ENCODE data around the gene KIAA1958. TPM values are rescaled to one million over a fixed set of nuclear protein-coding genes. Genes with fewer than 3 reads are reported as not detected.

The KIAA1958 gene
- total RNA-seq, 1 donor from 2014 or later, result 4.4 TPM

DNA sequence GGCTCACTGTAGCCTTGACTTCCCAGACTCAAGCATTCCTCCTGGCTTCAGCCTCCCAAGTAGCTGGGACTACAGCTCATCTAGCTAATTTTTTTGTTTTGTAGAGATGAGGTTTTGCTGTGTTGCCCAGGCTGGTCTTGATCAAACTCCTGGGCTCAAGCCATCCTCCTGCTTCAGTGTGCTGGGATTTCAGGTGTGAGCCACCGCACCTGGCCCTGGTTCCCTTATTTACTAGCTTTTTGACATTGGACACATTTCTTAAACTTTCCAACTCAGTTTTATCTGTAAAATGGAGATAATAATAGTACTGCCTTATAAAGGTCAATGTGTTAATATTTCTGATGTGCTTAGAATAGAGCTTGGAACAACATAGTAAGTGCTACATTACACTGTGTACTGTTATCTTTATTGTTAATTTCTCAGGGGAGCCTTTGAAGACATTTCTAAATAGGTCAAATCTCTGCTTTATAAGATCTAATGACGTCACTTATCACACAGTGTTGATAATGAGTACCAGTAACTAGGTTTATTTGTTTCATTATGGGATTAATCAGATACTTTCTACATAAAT, 66.7 kb downstream of the KIAA1958 start:
- Mint-ChIP-seq H3K27me3 (ENCODE audit: low read depth) (no peaks in the 10 kb centered on the region), H3K4me3 (ENCODE audit: unreplicated experiment) (no peak overlapping the region), H3K36me3 (ENCODE audit: low read depth) (no peaks in the 10 kb centered on the region), H3K27ac (ENCODE audit: unreplicated experiment) (no peak overlapping the region), H3K4me1 (ENCODE audit: low read depth) (peaks cover 46% of the 10 kb centered on the region), H3K9me3 (ENCODE audit: low read depth) (no peaks in the 10 kb centered on the region)
- no peak for DNase-seq (ENCODE audit: low spot score)
- TF ChIP-seq, protein P1, sequence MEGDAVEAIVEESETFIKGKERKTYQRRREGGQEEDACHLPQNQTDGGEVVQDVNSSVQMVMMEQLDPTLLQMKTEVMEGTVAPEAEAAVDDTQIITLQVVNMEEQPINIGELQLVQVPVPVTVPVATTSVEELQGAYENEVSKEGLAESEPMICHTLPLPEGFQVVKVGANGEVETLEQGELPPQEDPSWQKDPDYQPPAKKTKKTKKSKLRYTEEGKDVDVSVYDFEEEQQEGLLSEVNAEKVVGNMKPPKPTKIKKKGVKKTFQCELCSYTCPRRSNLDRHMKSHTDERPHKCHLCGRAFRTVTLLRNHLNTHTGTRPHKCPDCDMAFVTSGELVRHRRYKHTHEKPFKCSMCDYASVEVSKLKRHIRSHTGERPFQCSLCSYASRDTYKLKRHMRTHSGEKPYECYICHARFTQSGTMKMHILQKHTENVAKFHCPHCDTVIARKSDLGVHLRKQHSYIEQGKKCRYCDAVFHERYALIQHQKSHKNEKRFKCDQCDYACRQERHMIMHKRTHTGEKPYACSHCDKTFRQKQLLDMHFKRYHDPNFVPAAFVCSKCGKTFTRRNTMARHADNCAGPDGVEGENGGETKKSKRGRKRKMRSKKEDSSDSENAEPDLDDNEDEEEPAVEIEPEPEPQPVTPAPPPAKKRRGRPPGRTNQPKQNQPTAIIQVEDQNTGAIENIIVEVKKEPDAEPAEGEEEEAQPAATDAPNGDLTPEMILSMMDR (IDR thresholded peaks at IDR 0.05), result no peak

DNA sequence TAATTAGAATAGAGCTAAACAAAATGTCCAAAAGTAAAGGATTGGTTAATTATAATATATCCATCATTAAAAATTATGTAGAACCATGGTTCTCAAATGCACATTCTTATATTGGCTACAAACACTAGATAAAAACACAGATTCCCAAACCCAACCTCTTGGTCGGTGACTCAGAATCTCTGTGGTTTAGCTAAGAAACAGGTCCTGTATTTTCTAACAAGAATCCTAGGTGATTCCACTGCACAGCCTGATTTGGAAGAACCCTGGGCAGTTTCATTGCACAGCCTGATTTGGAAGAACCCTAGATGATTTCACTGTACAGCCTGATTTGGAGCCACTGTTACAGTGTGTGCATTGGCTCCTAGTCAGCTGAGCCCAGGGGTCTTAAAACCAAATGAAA, 67.9 kb downstream of the KIAA1958 start:
- TF ChIP-seq, protein P1 (IDR thresholded peaks at IDR 0.05), result no peak
- Mint-ChIP-seq H3K27ac (ENCODE audit: unreplicated experiment) (no peak overlapping the region), H3K4me1 (ENCODE audit: low read depth) (peaks cover 45% of the 10 kb centered on the region), H3K36me3 (ENCODE audit: low read depth) (no peaks in the 10 kb centered on the region), H3K4me3 (ENCODE audit: unreplicated experiment) (no peak overlapping the region), H3K27me3 (ENCODE audit: low read depth) (no peaks in the 10 kb centered on the region), H3K9me3 (ENCODE audit: low read depth) (no peaks in the 10 kb centered on the region)
- DNase-seq (ENCODE audit: low spot score), result no peak

DNA sequence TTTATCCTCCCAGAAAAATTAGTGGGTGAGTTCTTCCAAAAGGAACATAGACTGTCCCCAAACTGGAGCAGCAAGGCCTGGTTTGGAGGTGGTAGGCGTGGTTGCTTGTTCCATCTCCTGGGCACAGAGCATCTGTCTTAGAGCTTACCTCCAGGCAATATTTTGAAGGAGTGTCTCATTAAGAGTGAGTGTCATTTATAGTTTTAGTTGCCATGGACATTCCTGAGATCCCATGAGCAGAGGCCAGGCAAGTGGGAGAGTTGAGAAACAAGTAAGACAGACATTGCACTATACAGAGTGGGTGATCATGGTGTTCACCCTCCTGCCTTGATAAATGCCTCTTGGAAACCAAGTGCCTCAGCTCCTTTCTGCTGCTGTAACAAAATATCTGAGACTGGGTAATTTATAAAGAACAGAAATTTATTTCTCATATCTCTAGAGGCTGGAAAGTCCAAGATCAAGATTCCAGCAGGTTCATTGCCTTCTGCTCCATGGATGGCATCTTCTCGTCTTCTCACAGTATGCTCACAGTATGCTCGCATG, 68.5 kb downstream of the KIAA1958 start:
- Mint-ChIP-seq H3K4me3 (ENCODE audit: unreplicated experiment) (no peak overlapping the region), H3K27me3 (ENCODE audit: low read depth) (no peaks in the 10 kb centered on the region), H3K4me1 (ENCODE audit: low read depth) (peaks cover 45% of the 10 kb centered on the region), H3K27ac (ENCODE audit: unreplicated experiment) (no peak overlapping the region), H3K36me3 (ENCODE audit: low read depth) (no peaks in the 10 kb centered on the region), H3K9me3 (ENCODE audit: low read depth) (no peaks in the 10 kb centered on the region)
- no peak for DNase-seq (ENCODE audit: low spot score)
- TF ChIP-seq, protein P1 (IDR thresholded peaks at IDR 0.05), result no peak

DNA sequence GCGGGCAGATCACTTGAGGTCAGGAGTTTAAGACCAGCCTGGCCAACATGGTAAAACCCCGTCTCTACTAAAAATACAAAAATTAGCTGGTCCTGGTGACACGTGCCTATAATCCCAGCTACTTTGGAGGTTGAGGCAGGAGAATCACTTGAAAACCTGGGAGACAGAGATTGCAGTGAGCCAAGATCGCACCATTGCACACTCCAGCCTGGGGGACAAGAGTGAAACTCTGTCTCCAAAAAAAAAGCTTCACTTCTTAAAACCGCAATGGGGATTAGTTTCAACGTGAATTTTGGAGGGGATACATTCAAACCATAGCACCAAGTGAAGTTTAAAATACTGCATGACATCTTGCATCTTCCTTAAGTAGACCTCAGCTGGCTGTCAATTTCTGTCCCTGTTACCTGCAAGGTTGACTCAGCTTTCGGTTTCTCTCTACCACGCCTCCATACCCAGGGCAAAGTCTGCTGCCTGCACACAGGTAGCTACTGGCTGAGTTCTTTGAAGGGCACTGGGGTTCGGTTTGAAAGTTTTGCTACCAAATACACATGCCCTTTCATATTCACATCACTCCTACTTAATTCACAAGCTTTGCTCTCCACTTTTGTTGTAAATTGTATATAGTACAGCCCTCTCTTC, 69.3 kb downstream of the KIAA1958 start:
- peak overlapping the region; percentile 70 for H3K27ac Mint-ChIP-seq (ENCODE audit: unreplicated experiment)

More for the DNA sequence above, 69.3 kb downstream of the KIAA1958 start:
- H3K4me3 Mint-ChIP-seq (ENCODE audit: unreplicated experiment), result no peak overlapping the region
- no peak for DNase-seq (ENCODE audit: low spot score)
- TF ChIP-seq, protein P1 (IDR thresholded peaks at IDR 0.05), result no peak
- H3K36me3 Mint-ChIP-seq (ENCODE audit: low read depth), result no peaks in the 10 kb centered on the region
- H3K27me3 Mint-ChIP-seq (ENCODE audit: low read depth), result no peaks in the 10 kb centered on the region
- H3K9me3 Mint-ChIP-seq (ENCODE audit: low read depth), result no peaks in the 10 kb centered on the region
- peaks cover 45% of the 10 kb centered on the region for H3K4me1 Mint-ChIP-seq (ENCODE audit: low read depth)
